Lower leg skin (tissue), 4 donors: ENCODE results near the gene ZNF345. TPM values are rescaled to one million over a fixed set of nuclear protein-coding genes. Genes with fewer than 3 reads are reported as not detected.

ENCODE experiments used
- DNase-seq, 2 donors: peaks; one replicate each; pipeline ENCODE4 v3.0.0-alpha.2; 2019; ENCODE audit warnings: low spot score in 2 of 2
- H3K4me3 ChIP-seq: fragments of 200-600 bp; sonication (generic); 2 replicates; pipeline ENCODE4 v1.5.1; 2017; ENCODE audit warnings: mild to moderate bottlenecking, low read depth; ENCODE audit not compliant: poor library complexity, severe bottlenecking
- POLR2A ChIP-seq, 2 donors: fragments of 450-650 bp; IDR thresholded peaks; one replicate each; pipeline ENCODE4 v1.6.1; 2016 to 2017; ENCODE audit warnings: antibody characterized with exemption in 2 of 2, mild to moderate bottlenecking in 1 of 2, moderate library complexity in 1 of 2
- WGBS, 2 donors: methylation state at CpG; one replicate each; pipeline ENCODE4 v1.1.5; 2018; 5-methylcytosine and 5-hydroxymethylcytosine counted together
- intact Hi-C: fragments of 100-400 bp; cut with DNase I; formaldehyde crosslinking; loops from one replicate; pipeline ENCODE4 v1.15.0; 2023; ENCODE audit warnings: low total_unique reads
- total RNA-seq, 4 donors: library from RNA; depleted of rRNA; stranded (reverse); fragments of >200 nt; gene quantifications; one replicate each; pipeline ENCODE4 v1.1.0, GENCODE V29; 2016
- TF ChIP-seq, protein P1 (sequence below), 3 donors: fragments of 450-650 bp; IDR thresholded peaks; one replicate each; pipeline ENCODE4 v1.5.1; 2016; ENCODE audit warnings: antibody characterized with exemption in 3 of 3, mild to moderate bottlenecking in 3 of 3, moderate library complexity in 2 of 3

The ZNF345 gene
- total RNA-seq, 4 donors from 2014 or later, result 3.6 to 8.6 (median 5.4) TPM

DNA sequence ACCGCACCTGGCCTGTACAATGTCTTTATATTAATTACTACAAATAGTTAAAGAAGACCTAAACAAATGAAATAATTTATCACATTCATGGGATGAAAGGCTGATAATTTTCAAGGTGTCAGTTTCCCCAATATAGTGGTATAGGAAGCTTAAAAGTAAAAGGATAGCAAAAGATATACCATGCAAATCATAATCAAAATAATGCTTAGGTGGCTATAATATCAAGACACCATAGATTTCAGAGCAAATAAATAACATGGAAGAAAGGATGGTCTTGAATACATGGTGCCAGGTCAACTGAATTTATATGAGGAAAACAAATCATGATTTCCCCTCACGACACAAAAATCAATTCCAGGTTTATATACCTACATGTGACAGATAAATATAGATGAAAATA is 17.2 kb upstream of the ZNF345 start:
- TF ChIP-seq POLR2A (IDR thresholded peaks at IDR 0.05), result no peak
- TF ChIP-seq, protein P1, sequence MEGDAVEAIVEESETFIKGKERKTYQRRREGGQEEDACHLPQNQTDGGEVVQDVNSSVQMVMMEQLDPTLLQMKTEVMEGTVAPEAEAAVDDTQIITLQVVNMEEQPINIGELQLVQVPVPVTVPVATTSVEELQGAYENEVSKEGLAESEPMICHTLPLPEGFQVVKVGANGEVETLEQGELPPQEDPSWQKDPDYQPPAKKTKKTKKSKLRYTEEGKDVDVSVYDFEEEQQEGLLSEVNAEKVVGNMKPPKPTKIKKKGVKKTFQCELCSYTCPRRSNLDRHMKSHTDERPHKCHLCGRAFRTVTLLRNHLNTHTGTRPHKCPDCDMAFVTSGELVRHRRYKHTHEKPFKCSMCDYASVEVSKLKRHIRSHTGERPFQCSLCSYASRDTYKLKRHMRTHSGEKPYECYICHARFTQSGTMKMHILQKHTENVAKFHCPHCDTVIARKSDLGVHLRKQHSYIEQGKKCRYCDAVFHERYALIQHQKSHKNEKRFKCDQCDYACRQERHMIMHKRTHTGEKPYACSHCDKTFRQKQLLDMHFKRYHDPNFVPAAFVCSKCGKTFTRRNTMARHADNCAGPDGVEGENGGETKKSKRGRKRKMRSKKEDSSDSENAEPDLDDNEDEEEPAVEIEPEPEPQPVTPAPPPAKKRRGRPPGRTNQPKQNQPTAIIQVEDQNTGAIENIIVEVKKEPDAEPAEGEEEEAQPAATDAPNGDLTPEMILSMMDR (IDR thresholded peaks at IDR 0.05), result no peak
- 96 to 98% methylated on average over 2 of the region's 2 CpGs for WGBS, 2 donors
- DNase-seq, result no peak
- intact Hi-C loops, result no loop called here
- no peak overlapping the region for H3K4me3 ChIP-seq

DNA sequence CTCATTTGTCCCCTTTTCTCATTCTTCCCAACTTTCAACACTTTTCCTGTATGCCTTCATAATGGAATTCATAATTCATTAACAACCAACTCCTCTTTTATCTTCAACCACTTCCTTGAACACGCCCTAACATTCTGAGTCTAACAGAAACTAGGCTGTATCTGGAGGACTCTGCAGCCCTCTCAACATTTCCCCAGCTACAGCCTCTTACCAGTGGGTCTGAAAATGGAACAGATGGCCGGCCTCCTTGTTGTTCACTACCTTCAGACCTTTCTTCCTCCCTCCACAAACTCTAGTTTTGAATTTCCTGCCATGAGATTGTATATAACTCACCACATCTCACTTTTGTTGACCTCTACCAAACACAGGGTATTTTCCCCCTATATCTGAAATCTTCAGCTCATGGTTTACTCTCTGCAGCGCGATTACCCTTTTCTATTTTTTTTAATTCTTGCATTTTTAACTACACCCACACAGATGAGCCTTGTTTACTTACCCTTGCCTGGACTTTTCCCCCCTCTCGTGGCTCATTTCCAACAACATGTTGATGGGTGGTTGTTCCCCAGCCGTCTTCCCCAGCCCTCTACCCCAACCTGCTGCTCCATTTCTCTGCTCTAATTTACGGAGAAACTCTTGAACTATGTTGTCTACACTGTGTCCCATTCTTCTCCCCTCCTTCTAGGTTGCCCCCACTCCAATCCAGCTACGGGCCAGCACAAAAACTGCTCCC is 13.3 kb upstream of the ZNF345 start:
- intact Hi-C loops, result no loop called here
- TF ChIP-seq, protein P1 (IDR thresholded peaks at IDR 0.05), result no peak
- TF ChIP-seq POLR2A (IDR thresholded peaks at IDR 0.05), result no peak
- WGBS, 2 donors, result 22 to 33% methylated on average over 8 of the region's 8 CpGs
- H3K4me3 ChIP-seq, result peak overlapping the region; percentile 86
- DNase-seq, result no peak

DNA sequence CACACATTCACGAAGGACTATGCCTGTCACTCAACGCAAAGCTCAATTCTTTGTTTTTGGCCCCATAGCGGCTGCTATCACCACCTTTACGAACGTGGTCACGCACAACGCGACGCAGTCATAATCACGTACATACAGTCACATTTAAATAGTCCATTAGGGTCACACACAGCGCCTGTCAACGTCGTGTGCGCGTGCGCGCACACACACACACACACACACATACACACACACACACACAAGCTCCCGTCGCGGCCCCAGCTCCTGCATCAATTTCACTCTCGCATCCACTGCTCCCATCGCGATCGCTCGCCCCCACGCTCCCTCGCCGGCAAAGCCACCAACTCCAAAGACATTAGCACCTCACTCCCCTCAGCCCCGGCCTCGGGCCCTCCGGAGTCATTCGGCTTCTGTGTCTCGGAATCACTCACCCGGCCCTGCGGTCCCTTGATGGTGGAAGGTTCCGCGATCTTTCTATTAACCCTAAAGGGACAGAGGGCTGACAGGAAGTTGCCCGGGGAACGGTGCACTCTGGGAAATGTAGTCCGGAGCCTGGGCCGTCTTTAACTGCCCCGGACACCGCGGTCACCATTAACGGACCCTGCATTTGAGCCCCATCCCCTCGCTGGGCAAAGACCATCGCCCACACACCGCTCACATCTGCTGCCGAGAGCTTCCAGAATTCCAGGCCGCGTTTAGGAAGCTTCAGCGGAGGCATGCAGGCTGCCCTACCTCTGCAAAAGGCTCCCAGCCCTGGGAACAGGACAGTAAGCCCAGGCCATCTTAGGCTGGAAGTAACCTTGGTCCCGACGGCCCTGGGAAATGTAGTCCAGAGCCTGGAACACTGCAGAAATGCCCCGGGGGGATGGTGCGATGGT is 12.5 kb upstream of the ZNF345 start, which contains the start of gene ZNF790:
Gene ZNF790, minus strand, starts transcription at position 482 of the 878 bp plus-strand sequence. CDS start 12,768 bp downstream, outside the sequence.
- WGBS, 2 donors, result 0 to 1% methylated on average over 54 to 56 of the region's 56 CpGs
- H3K4me3 ChIP-seq, result peak within 1 kb of the TSS; percentile 86
- TF ChIP-seq, protein P1 (IDR thresholded peaks at IDR 0.05), result no peak
- no peak for TF ChIP-seq POLR2A (IDR thresholded peaks at IDR 0.05)
- DNase-seq, result peak; percentile 87 to 97
- intact Hi-C loops, result no loop called here

DNA sequence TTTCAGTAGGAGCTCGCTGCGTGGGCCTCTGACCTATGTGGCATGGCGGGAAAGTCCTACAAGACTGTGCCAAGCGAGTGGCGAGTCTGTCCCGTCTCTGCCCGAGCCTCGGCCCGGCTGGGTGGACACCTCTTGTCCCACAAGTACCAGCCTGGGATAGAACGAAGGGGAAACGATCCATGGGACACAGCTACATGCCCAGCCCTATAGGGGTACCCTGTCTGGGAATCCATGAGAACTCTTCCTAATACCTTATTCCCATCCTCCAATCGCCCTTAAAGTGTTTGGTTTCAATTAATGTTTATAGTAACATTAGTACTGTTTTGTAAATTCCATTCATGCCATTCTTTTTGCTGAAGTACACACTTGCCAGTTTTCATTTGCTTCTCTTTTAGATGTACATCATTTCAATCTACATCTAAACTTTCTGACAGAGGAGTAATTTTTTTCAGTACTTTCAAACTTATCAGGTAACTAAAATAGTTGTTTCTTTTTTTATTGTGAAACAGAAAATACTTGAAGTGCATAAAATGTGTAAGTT is 11.8 kb upstream of the ZNF345 start:
- 4 to 13% methylated on average over 10 to 12 of the region's 12 CpGs for WGBS, 2 donors
- TF ChIP-seq POLR2A (IDR thresholded peaks at IDR 0.05), result no peak
- TF ChIP-seq, protein P1 (IDR thresholded peaks at IDR 0.05), result no peak
- DNase-seq, result no peak
- intact Hi-C loops, result no loop called here
- H3K4me3 ChIP-seq, result peak overlapping the region; percentile 86

DNA sequence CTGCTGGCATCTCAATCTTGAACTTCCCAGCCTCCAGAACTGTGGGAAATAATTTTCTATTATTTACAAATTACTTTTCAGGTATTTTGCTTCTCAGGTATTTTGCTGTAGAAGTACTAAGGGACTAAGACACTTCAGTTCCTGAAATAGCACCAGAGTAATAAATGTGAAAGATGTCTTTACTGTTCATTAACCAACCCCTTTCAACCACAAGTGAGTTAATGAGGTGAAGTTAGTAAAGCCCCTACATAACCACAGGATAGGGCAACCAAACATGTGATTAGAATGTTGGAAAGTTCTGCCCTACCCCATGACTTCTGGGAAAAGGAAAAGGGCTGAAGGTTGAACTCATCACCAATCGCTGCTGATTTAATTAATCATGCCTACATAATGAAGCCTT is 2.7 kb upstream of the ZNF345 start:
- WGBS, 2 donors, result 82 to 89% methylated on average over 1 of the region's 1 CpG
- no peak for DNase-seq
- intact Hi-C loops, result no loop called here

More for the DNA sequence above, 2.7 kb upstream of the ZNF345 start:
- no peak for TF ChIP-seq POLR2A (IDR thresholded peaks at IDR 0.05)
- TF ChIP-seq, protein P1 (IDR thresholded peaks at IDR 0.05), result no peak
- no peak overlapping the region for H3K4me3 ChIP-seq
